GM21528 (cell line): Measurements from ENCODE around the gene GLP2R.

ENCODE experiments used
- ATAC-seq: cut with Tn5 transposase; IDR thresholded peaks from one replicate; pipeline ENCODE4 v1.9.1; 2021; ENCODE audit warnings: mild to moderate bottlenecking, moderate library complexity; ENCODE audit not compliant: unreplicated experiment, low FRiP score

The GLP2R gene

DNA sequence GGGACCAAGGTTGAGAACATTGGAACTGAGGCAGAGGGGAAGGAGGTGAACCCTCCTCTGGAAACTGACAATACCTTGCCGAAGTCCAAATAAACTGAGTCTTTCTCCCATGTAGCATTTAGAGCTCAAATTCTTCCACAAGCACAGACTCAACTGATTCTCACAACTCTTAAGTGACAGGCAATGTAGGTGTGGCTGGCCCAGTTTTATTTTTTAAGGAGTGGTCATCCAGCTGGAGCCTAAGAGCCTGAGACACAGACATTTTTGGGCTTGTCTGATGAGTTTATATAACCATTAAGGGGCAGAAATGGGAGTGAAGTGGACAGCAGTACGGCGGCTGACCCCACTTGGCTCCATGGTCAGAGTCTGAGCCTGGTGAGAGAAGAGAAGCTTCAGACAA lies 68.5 kb downstream of the GLP2R start:
- ATAC-seq: no peak

DNA sequence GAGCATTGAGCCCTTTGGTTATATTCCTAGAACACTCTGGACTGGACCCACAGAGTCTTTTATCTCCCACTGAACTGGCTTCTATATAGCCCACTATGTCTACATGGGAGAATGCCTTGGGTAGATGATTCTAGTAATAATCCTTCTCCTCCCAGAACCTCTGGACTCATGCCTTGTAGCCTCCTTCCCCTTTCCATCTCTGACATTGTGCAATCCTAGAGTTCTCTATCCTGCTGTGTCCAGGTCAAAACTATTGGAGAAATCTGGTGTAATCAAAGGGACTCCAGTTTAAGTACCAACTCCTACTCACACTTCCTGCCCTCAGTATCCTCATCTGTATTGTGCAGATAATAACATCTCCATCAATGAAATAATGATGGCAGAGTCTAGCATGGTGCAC lies 70.2 kb downstream of the GLP2R start:
- no peak for ATAC-seq

GRCh38 chr17:9897372-9897968 lies 71.7 kb downstream of the GLP2R start:
- no peak for ATAC-seq

GRCh38 chr17:9898812-9899211 lies 73.1 kb downstream of the GLP2R start:
- no peak for ATAC-seq

- no peak for ATAC-seq
Observed at GRCh38 chr17:9899280-9900043, 73.7 kb downstream of the GLP2R start.

DNA sequence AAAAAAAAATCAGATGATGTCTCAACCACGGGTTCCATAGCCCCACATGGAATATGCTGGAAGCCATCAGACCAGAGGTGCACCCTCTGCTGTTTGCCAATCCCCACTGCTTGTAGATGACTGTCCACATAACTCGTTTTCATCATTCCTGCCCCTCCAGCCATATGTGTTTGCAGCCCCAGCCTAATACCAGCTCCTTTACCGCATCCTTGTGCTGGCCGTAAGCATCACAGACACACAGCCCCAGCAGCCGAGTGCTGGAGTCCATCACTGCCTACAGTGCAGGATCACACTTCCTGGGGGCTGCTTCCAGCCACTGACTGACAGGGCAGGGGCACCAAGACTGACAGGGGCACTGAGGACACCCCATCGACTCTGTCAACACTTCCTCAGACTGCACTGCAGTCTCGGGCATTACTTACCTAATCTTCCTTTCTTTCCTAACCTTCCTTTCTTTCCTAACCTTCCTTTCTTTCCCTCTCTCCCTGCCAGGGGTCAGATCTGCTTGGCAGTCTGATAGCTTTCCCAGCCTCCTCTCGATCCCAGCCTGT lies 74.4 kb downstream of the GLP2R start:
- ATAC-seq: no peak

GRCh38 chr17:9900784-9901183 lies 75.1 kb downstream of the GLP2R start:
- no peak for ATAC-seq

DNA sequence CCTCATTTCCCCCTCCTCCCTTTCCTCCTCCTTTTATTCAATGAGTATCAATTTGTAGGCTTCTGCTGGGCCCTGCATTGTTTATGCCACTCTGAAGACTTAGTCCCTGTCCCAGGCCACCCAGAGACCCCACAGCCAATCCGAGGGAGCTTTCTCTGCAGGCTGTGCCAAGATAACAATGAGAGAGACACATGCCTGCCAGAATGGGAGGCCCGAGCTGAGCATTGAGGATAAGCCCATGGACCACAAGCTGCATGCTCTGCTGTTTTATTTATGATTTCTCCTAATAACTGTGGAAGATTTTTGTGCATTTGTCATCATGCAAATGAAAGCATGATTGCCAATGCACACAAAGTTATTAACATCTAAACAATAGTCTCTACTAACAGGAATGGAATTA lies 76.4 kb downstream of the GLP2R start:
- ATAC-seq: no peak

DNA sequence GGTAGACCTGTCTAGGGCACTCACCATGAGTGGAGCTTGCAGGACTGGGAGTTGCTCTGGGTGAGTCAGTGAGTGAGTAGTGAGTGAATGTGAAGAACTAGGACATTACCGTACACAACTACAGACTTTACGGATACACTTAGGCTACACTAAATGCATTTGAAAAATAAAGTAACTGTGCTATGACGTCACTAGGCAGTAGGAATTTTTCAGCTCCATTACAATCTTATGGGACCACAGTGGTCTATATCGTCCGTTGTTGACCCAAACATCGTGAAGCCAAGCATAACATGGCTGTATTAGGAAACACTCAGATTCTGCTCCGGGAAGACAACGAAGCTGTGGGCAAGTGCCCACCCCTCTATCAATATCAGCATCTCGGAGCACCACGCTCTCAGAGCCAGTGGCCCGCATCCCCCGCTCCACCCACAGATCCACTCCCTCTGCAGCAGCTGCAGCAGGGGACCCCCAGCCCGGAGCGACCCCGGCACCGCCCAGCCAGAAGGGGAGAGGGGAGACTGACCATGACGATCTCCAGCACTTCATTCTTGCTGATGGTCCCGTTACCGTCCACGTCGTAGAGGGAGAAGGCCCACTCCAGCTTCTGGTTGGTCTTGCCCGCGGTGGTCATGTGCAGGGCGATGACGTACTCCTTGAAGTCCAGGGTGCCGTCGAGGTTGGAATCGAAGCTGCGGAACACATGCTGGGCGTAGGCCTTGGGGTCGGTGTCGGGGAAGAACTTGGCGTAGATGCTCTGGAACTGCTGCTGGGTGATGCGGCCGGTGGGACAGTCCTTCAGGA lies 78.8 kb downstream of the GLP2R start:
- no peak for ATAC-seq

DNA sequence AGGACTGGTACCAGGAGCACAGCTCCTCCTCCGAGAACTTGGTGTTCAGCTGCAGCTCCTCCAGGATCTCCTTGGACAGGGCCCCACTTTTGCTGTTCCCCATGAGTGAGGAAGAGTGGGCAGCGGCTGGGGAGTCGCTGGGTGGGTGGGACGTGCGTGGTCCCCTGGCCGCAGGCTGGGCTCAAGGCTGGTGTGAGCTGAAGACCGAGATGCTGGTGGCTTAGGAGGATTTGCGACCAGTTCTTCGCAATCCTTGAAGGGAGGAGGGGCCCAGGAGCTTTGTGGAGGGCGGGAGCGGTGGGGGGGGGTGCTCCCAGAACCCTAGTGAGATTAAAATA lies 79.3 kb downstream of the GLP2R start, which contains the start of gene RCVRN:
RCVRN (minus strand) TSS at position 194 of the 338 bp plus-strand sequence; CDS start at position 103, 91 bp downstream.
- no peak for ATAC-seq

GRCh38 chr17:9905902-9906301 lies 80.2 kb downstream of the GLP2R start:
- no peak for ATAC-seq

DNA sequence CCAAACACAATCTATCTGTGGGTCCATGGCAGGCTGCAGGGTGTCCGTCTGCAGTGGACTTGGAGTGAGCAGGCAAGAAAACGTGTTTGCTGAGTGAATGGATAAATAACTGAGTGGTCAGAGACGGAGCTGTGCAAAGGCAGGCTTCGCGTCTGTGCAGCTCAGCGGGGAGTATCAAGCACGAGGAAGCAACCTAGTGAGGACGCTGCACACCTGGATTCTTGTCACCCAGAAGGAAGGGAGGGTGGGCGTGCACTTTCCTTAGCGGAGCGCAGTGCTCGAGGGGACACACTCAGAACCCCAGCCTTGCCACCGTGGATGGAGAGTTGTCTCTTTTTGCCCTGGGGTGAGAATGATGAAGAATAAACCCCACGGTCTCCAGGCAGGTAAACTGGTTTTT lies 80.9 kb downstream of the GLP2R start:
- no peak for ATAC-seq

- no peak for ATAC-seq
Observed at GRCh38 chr17:9907131-9907530, 81.4 kb downstream of the GLP2R start.

- ATAC-seq: no peak
Observed at GRCh38 chr17:9907883-9908648, 82.3 kb downstream of the GLP2R start.

- ATAC-seq: no peak
Observed at GRCh38 chr17:9908649-9909042, 82.9 kb downstream of the GLP2R start.

GRCh38 chr17:9911089-9911488 lies 85.4 kb downstream of the GLP2R start:
- no peak for ATAC-seq

GRCh38 chr17:9912121-9913099 lies 86.7 kb downstream of the GLP2R start:
- ATAC-seq: no peak

GRCh38 chr17:9913476-9913875 lies 87.8 kb downstream of the GLP2R start:
- no peak for ATAC-seq

DNA sequence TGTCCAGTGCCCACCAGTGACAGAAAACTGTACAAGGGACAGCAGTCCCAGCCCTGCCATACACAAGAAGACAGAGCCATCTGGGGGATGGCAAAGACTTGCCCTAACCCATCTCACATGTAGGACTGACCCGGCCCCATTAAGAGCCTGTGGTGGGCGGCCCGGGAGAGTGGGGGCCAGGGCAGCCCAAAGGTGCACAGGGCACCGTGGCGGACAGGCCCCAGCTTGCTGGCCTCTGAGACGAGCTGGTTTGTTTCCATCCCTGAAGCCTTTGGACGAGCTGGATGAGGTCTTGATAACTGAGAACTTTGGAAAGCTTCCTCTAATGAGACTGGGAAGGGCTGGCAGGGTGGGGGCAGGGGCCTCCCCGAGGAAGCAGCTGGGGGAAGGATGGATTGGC lies 90.4 kb downstream of the GLP2R start:
- ATAC-seq: no peak
